Breast epithelium (tissue), 3 donors: ENCODE measurements around the gene VDAC1.

Experiments used
- CTCF ChIP-seq, 3 donors: fragments of 450-650 bp; IDR thresholded peaks; one replicate each; pipeline ENCODE4 v1.5.1; 2016 to 2017; ENCODE audit warnings: antibody characterized with exemption in 3 of 3, mild to moderate bottlenecking in 3 of 3, moderate library complexity in 3 of 3
- POLR2A ChIP-seq: fragments of 450-650 bp; IDR thresholded peaks from one replicate; pipeline ENCODE4 v1.6.1; 2016; ENCODE audit warnings: antibody characterized with exemption, mild to moderate bottlenecking, moderate library complexity
- POLR2AphosphoS5 ChIP-seq, 3 donors: sonication (generic); formaldehyde crosslinking; IDR thresholded peaks; one replicate each; pipeline ENCODE4 v1.6.1; 2017; ENCODE audit warnings: antibody characterized with exemption in 3 of 3

- no peak for TF ChIP-seq CTCF (IDR thresholded peaks at IDR 0.05)
- TF ChIP-seq POLR2AphosphoS5 (IDR thresholded peaks at IDR 0.05), result no peak
- TF ChIP-seq POLR2A, result no peak
These were observed 1.3 kb upstream of the VDAC1 start for GRCh38 chr5:134006115-134006514.
